ENCODE results near the gene DRG2.

DNA sequence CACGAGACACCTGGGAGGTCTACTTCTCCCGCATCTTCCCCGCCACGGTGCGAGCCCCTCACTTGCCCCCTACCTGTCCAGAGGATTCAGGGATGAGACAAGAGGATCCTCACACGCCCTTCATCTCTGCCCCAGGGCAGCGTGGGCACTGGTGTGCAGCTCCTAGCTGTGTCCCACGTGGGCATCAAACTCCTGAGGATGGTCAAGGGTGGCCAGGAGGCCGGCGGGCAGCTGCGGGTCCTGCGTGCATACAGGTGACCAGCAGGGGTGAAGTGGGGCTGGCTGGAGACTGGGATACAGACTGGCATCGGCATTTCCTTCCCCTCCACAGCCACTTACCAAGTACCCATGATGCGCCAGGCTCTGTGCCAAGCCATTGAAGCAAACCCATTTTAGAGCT, 67.4 kb downstream of the DRG2 start:
- TF ChIP-seq CTCF (IDR thresholded peaks at IDR 0.05) (no peak), EZH2 (IDR thresholded peaks at IDR 0.05; ENCODE audit: borderline replicate concordance, insufficient read depth, low read depth, low read length, poor library complexity, severe bottlenecking) (no peak)

Measured in B cell (primary cell).